GM18519 (cell line): Measurements from ENCODE around the gene IGFBP2.
"Not testable (repeated sequence)": the region's sequence is repeated elsewhere in the genome, so short reads cannot be mapped to it uniquely, and the experiment has no call there.

ENCODE experiments used
- ATAC-seq: cut with Tn5 transposase; IDR thresholded peaks from one replicate; pipeline ENCODE4 v1.9.1; 2021; ENCODE audit warnings: mild to moderate bottlenecking, moderate library complexity; ENCODE audit not compliant: unreplicated experiment, low FRiP score

Gene IGFBP2

DNA sequence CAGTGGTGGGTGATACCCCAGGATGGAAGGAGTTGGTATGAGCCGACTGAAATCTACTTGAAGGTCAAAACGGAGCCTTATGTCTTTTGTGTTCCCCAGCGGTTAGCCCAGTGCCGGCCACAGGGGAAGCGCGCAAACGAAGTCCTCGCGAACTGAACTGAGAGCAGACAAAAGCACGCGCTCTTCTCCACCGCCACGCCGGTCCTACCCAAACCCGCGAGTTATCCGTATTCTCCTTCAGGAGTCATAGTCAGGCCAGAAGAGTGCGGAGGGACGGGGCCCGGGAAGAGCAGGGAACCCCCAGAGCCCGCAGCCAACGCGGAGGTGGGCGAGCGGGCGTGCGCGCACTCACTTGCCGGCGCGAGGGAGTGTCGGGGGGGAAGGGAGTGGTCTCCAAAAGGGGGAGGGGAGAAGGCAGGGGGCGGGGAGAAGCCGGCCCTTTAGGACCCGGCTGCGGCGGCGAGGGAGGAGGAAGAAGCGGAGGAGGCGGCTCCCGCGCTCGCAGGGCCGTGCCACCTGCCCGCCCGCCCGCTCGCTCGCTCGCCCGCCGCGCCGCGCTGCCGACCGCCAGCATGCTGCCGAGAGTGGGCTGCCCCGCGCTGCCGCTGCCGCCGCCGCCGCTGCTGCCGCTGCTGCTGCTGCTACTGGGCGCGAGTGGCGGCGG, at the start of gene IGFBP2:
TSS of gene IGFBP2 (plus strand) at position 469 of the 664 bp plus-strand sequence. CDS start at position 573, 104 bp downstream.
- no peak for ATAC-seq

GRCh38 chr2:216583606-216584005, 49.6 kb upstream of the IGFBP2 start:
- ATAC-seq = no peak

DNA sequence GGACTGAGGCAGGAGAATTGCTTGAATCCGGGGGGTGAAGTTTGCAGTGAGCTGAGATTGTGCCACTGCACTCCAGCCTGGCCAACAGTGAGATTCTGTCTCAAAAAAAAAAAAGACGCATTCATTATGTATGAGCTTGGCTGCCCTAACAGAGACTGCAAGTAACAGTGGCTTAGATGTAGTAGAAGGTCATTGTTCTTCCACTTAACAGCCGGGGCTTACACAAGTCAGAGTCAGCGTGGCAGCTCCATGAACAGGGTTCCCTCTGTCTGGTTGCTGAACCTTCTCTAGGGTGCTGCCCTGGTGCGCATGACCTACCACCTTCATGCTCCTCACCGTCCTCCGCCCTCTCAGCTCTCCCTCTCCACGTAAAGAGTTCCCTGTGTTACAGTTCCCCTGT, 49.1 kb upstream of the IGFBP2 start:
- no peak for ATAC-seq

GRCh38 chr2:216585441-216585840, 47.8 kb upstream of the IGFBP2 start:
- no peak for ATAC-seq

DNA sequence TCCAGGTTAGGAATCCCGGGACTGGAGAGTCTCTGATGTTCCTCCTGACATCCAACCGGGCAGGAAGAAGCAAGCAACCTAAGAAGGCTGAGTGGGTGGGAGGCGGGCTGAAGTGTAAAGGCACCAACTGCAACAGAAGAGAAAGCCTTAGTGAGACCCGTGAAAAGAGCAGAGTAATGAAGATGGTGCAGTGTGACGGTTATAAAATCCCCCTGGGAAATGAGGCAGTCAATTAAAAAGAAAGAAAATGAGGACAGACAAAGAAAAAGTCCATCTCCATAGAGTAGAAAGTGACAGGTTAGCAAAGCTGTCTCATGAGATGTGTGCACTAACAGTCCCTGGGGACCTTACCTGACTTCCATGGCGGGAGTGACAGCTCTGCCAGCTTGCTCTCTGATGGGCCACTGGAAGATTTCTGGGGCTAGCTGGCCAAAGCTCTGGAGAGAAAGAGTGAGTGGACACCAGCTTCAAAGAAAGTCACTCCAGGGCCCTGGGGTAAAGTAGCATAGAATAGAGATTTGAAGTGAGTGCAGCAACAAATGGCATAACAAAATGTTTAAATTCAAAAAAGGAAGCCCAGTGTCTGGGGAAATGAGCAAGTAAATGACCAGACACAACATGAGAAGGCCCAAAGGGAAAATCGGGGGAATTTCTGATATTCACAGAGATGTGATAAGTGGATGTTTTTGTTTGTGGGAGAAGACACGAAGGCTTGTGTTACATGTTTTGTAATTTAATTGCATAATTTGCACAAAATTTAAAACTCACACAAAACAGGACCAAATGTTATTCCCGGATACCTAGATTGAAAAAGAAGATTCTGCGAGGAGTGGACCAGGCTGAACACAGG, 44.1 kb upstream of the IGFBP2 start:
- ATAC-seq = no peak

GRCh38 chr2:216589791-216590190, 43.4 kb upstream of the IGFBP2 start:
- ATAC-seq = no peak

GRCh38 chr2:216590780-216591179, 42.4 kb upstream of the IGFBP2 start:
- ATAC-seq = no peak

- ATAC-seq = no peak
Measured at GRCh38 chr2:216591480-216591879, 41.7 kb upstream of the IGFBP2 start.

GRCh38 chr2:216594081-216594480, 39.1 kb upstream of the IGFBP2 start:
- ATAC-seq = no peak

- no peak for ATAC-seq
Measured at GRCh38 chr2:216596236-216596979, 36.8 kb upstream of the IGFBP2 start.

- no peak for ATAC-seq
Measured at GRCh38 chr2:216596980-216597509, 36.2 kb upstream of the IGFBP2 start.

DNA sequence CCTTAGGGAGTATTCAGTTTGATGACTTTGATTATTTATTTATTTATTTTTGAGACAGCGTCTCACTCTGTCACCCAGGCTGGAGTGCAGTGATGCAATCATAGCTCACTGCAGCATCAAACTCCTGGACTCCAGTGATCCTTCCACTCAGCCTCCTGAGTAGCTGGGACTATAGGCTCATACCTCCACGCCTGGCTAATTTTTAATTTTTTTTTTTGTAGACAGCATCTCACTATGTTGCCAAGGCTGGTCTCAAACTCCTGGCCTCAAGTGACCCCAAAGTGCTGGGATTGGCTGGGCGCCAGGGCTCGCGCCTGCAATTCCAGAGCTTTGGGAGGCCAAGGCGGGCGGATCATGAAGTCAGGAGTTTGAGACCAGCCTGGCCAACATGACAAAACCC, 35.4 kb upstream of the IGFBP2 start:
- not testable (repeated sequence) for ATAC-seq

DNA sequence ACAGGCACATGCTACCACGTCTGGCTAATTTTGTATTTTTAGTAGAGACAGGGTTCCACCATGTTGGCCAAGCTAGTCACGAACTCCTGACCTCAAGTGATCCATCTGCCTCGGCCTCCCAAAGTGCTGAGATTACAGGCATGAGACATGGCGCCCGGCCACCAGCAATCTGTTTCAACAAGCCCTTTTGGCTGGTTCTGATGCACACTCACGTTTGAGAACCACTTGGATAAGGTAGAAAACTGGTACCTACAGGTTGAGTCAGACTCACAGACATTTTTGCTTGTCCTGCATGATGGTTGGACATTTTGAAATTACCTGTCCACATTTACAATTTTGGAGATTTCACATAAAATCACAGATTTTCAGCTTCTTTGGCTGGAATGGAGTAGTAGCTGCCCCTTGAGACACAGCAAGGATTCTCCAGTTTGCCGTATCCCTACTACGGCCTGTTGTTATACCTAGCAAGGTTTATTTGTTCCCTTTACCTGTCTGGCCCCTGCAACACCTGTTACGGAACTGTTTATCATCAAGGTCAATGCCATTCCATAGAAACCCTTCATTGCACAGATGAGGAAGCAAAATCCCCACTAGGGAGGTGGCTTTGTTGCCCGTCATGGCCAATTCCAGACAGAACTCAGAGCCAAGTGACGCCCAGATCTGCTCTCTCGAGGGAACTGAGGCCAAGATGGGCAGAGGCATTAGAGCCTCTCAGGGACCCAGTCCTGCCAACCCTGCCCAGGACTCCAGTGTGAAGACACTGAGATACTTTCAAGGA, 31.4 kb upstream of the IGFBP2 start:
- no peak for ATAC-seq

DNA sequence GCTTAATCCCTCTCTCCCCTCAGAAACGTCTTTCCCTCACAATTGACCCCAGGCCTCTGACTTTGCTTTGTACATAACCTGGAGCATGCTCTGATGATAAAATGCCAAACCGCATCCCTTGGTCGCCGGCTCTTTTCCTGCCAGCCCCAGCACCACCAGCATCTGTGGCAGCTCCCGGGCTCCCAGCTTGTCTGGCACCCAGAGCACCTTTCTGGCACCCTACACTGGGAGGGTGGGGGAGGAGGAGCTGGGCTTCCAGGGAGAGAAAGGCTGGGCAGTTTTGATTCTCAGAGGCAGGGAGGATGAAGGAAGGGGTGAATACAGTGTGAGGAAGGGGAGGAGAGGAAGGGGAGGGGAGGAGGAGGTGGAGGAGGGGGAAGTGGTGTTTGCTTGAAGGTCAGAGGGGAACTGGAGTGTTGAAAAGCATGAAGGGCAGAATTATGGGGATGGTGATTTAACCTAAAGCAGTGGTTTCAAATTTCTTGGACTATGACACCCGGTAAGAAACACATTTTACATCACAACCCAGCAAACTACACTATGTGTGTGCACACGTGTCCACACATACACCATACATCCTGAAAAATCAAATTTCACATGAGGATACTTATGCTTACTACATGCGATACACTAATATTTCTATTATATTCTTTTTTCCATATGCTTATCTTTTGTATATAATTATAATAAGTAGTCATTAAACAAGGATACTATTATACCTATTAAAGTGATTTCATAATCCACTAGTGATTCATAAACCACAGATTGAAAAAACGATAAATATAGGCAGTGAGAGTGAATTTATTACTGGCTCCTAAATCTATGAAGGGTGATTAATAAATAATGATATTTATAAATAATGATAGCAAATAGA, 30.0 kb upstream of the IGFBP2 start:
- no peak for ATAC-seq

DNA sequence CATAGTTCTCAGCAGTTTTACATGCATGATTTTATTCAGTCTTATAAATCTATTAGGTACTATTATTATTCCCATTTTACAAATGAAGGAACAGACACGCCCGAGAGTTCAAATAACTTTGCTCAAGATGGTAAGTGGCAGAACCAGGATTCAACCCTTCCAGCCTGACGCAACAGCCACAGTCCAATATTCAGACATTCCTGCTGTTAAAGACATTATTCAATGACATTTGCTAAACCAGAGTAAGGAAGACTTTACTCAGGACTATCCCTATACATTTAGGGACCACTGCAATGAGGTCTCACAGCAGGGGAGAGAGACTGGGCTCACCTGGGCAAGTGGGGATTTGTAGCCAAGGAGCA, 29.4 kb upstream of the IGFBP2 start:
- no peak for ATAC-seq

DNA sequence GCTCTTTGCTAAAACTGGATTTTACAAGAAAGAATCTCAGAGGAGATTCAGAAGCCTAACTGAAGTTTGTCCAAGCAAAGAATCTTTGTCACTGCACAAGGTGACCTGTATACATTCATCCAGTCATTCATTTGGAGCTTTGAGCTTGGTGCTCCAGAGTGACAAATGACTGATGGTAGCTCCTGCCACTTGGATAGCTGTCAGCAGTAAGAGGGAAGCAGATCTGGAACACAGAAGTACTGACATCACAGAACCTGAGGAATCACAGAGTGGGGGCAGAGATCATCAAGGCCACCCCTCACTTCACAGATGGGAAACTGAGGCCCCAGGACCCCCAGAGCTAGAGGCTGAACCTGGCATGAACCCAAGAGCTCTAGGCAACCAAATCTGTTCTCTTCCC, 28.8 kb upstream of the IGFBP2 start:
- ATAC-seq = no peak

DNA sequence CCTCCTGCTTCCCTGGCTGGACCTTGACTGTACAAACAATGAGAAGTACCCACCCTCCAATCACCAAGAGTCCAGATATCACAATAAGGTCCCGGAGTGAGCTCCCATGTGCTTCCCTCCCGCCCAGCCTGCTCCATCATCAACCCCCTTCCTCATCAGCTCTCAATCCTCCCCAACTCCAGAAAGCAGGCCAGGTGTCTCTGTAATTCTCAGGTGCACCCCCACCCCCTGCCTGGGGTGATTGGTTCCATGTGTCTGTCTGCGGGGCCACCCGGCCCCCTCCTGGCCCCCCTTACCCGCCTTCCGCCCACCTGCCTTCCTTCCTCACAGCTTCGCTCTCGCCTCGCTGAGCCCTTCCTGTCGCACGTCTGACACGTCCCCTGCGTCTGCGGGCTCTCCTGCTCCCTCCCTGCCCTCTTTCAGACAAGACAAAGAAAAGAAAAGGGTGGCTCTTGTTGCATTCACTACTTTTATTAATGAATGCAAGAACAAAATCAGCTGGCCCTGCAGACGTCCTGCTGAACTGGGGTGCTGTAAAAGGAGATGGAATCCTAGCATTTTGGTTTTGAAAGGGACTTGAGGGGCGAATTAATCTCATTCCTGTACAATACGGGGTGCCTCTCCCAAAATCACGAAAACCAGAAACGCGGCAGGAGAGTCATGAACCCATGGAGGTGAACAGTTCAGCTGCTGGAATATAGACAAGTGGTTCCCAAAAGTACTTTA, 26.5 kb upstream of the IGFBP2 start:
- ATAC-seq = peak; percentile 78

DNA sequence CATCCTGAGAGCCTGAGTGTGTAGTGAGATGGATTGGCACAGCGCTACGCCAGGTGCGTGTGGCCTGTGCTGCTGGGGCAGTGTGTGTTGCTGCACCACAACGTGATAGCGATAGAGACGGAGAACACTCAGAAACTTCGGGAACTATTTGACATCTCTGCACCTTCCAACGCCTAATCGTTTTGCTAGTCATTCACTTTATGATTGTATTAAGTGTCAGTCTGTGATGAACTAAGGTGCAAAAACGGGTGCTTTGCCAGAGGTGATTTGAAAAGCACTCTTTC, 26.0 kb upstream of the IGFBP2 start:
- ATAC-seq = no peak

DNA sequence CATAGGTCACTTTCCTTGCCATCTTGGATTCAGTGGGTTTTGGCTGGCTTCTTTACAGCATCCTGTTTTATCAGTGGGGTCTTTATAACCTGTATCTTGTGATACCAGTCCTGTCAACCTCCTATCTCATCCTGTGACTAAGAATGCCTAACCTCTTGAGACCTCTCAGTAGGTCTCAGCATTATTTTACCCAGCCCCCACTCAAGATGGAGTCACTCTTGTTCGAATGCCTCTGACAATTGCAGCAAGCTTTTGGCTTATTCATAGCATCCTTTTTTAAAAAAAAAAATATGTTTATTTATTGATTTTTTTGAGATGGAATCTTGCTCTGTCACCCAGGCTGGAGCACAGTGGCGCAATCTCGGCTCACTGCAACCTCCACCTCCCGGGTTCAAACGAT, 24.7 kb upstream of the IGFBP2 start:
- ATAC-seq = no peak
